ENCODE results near the gene OR51M1. TPM values are rescaled to one million over a fixed set of nuclear protein-coding genes. Genes with fewer than 3 reads are reported as not detected.
"Not testable (repeated sequence)": the region's sequence is repeated elsewhere in the genome, so short reads cannot be mapped to it uniquely, and the experiment has no call there.

The OR51M1 gene
- total and polyA plus RNA-seq, 9 donors = 0.08 to 0.12 TPM; not detected in 7

GRCh38 chr11:5351208-5351607 lies 32.4 kb upstream of the OR51M1 start, which contains the start of gene OR51B6:
Gene OR51B6 (plus strand): TSS chr11:5351508. CDS start chr11:5351508, 0 bp downstream.
- Histone ChIP-seq H3K9me3 (no peaks in the 10 kb centered on the region), H3K4me3 (no peak within 1 kb of the TSS), H3K4me1 (ENCODE audit: insufficient read depth) (no peaks in the 10 kb centered on the region), H3K36me3 (no peaks in the 10 kb centered on the region), H3K27me3 (no peaks in the 10 kb centered on the region), H3K27ac (no peak within 1 kb of the TSS)
- WGBS, 3 donors = 75 to 88% (median 82%) methylated on average over 1 of the region's 1 CpG
- TF ChIP-seq EP300 (IDR thresholded peaks at IDR 0.05) = no peak
- no peak for TF ChIP-seq POLR2A (IDR thresholded peaks at IDR 0.05)
- DNase-seq = no peak
- intact Hi-C loops (cut with DNase I) = no loop called here

- intact Hi-C loops (cut with DNase I) = not testable (repeated sequence)
Measured at GRCh38 chr11:5356031-5356430, 27.6 kb upstream of the OR51M1 start.

GRCh38 chr11:5362017-5362625 lies 21.5 kb upstream of the OR51M1 start:
- TF ChIP-seq POLR2A (IDR thresholded peaks at IDR 0.05) (no peak), CTCF (IDR thresholded peaks at IDR 0.05) (no peak), EP300 (IDR thresholded peaks at IDR 0.05) (no peak)
- H3K36me3 ChIP-seq = no peaks in the 10 kb centered on the region
- no peaks in the 10 kb centered on the region for H3K4me1 ChIP-seq (ENCODE audit: insufficient read depth)
- 50 to 76% (median 76%) methylated on average over 3 of the region's 3 CpGs for WGBS, 3 donors
- H3K27me3 ChIP-seq = no peaks in the 10 kb centered on the region
- no peak overlapping the region for H3K27ac ChIP-seq
- intact Hi-C loops (cut with DNase I) = no loop called here
- H3K9me3 ChIP-seq = no peaks in the 10 kb centered on the region
- no peak overlapping the region for H3K4me3 ChIP-seq
- DNase-seq = no peak

More at GRCh38 chr11:5356031-5356430, 27.6 kb upstream of the OR51M1 start:
- not testable (repeated sequence) for H3K36me3 ChIP-seq; H3K27ac ChIP-seq; DNase-seq; H3K4me3 ChIP-seq; H3K27me3 ChIP-seq; H3K9me3 ChIP-seq; H3K4me1 ChIP-seq (ENCODE audit: insufficient read depth)
- 85 to 93% (median 90%) methylated on average over 5 of the region's 5 CpGs for WGBS, 3 donors

GRCh38 chr11:5363679-5364078 lies 19.9 kb upstream of the OR51M1 start:
- no peak for TF ChIP-seq POLR2A (IDR thresholded peaks at IDR 0.05)
- no peak for TF ChIP-seq EP300 (IDR thresholded peaks at IDR 0.05)
- no peak for TF ChIP-seq CTCF (IDR thresholded peaks at IDR 0.05)
- intact Hi-C loops (cut with DNase I) = no loop called here
- Histone ChIP-seq H3K27ac (no peak overlapping the region), H3K9me3 (no peaks in the 10 kb centered on the region), H3K27me3 (no peaks in the 10 kb centered on the region), H3K4me3 (no peak overlapping the region), H3K36me3 (no peaks in the 10 kb centered on the region), H3K4me1 (ENCODE audit: insufficient read depth) (peaks cover 2% of the 10 kb centered on the region)
- WGBS, 3 donors = 82 to 92% (median 91%) methylated on average over 1 of the region's 1 CpG
- no peak for DNase-seq

GRCh38 chr11:5364214-5364613 lies 19.4 kb upstream of the OR51M1 start:
- no peaks in the 10 kb centered on the region for H3K9me3 ChIP-seq
- H3K27me3 ChIP-seq = no peaks in the 10 kb centered on the region
- 46 to 69% (median 49%) methylated on average over 2 of the region's 2 CpGs for WGBS, 3 donors
- no peak overlapping the region for H3K27ac ChIP-seq
- TF ChIP-seq CTCF (IDR thresholded peaks at IDR 0.05) (no peak), POLR2A (IDR thresholded peaks at IDR 0.05) (no peak), EP300 (IDR thresholded peaks at IDR 0.05) (no peak)
- H3K4me1 ChIP-seq (ENCODE audit: insufficient read depth) = peaks cover 2% of the 10 kb centered on the region
- intact Hi-C loops (cut with DNase I) = no loop called here
- no peak for DNase-seq
- H3K36me3 ChIP-seq = no peaks in the 10 kb centered on the region
- no peak overlapping the region for H3K4me3 ChIP-seq

GRCh38 chr11:5366365-5366764 lies 17.2 kb upstream of the OR51M1 start:
- intact Hi-C loops (cut with DNase I); H3K36me3 ChIP-seq; H3K27me3 ChIP-seq; H3K9me3 ChIP-seq; DNase-seq; H3K27ac ChIP-seq; H3K4me1 ChIP-seq (ENCODE audit: insufficient read depth); H3K4me3 ChIP-seq: not testable (repeated sequence)
- WGBS, 3 donors = 89 to 95% (median 89%) methylated on average over 6 of the region's 6 CpGs
